GM20000 (cell line): Measurements from ENCODE around the gene CELF2.
A peak's percentile ranks its signal among the peaks of the same experiment; 100 is the strongest.

Source experiments
- DNase-seq: peaks from one replicate; pipeline ENCODE4 v3.0.0; 2012; ENCODE audit warnings: low spot score
- CTCF ChIP-seq: IDR thresholded peaks from 2 replicates; pipeline ENCODE4 v1.5.1; 2012; ENCODE audit warnings: mild to moderate bottlenecking, control low read depth; ENCODE audit errors: extremely low read depth, missing control alignments

CELF2 gene

GRCh38 chr10:11065567-11065966 is 47.9 kb downstream of the CELF2 start:
- TF ChIP-seq CTCF = no peak

GRCh38 chr10:11066520-11066919 is 48.8 kb downstream of the CELF2 start:
- DNase-seq = no peak
- TF ChIP-seq CTCF = no peak

More at GRCh38 chr10:11065567-11065966, 47.9 kb downstream of the CELF2 start:
- no peak for DNase-seq

- TF ChIP-seq CTCF = no peak
- no peak for DNase-seq
Measured at GRCh38 chr10:11068861-11069633, 51.4 kb downstream of the CELF2 start.

GRCh38 chr10:11073410-11073809 is 55.7 kb downstream of the CELF2 start:
- no peak for DNase-seq
- no peak for TF ChIP-seq CTCF

GRCh38 chr10:11074536-11075267 is 57.0 kb downstream of the CELF2 start:
- no peak for TF ChIP-seq CTCF
- DNase-seq = peak; percentile 17

GRCh38 chr10:11076221-11076620 is 58.5 kb downstream of the CELF2 start:
- DNase-seq = no peak
- TF ChIP-seq CTCF = no peak

GRCh38 chr10:11080564-11080984 is 62.9 kb downstream of the CELF2 start:
- TF ChIP-seq CTCF = no peak
- peak; percentile 22 for DNase-seq
